HepG2 (cell line): ENCODE measurements around the gene NT5C3B. TPM values are rescaled to one million over a fixed set of nuclear protein-coding genes. Genes with fewer than 3 reads are reported as not detected.

ENCODE experiments used
- ARHGAP35 ChIP-seq: sonication (generic); formaldehyde crosslinking; IDR thresholded peaks from 2 replicates; pipeline ENCODE4 v1.9.0; 2022; ENCODE audit warnings: mild to moderate bottlenecking, inconsistent platforms, moderate library complexity, missing genetic modification reagents, borderline replicate concordance
- ARID5B ChIP-seq: IDR thresholded peaks from 2 replicates; pipeline ENCODE4 v1.4.0; 2020; ENCODE audit warnings: mild to moderate bottlenecking, missing genetic modification reagents
- HNF1B ChIP-seq: sonication (generic); formaldehyde crosslinking; IDR thresholded peaks from 2 replicates; pipeline ENCODE4 v1.5.1; 2020; ENCODE audit warnings: mild to moderate bottlenecking, moderate library complexity, missing genetic modification reagents
- KDM2A ChIP-seq: sonication (generic); formaldehyde crosslinking; IDR thresholded peaks from 2 replicates; pipeline ENCODE4 v1.4.0; 2020; ENCODE audit warnings: low read depth, missing genetic modification reagents, borderline replicate concordance
- MTERF4 ChIP-seq: sonication (generic); formaldehyde crosslinking; IDR thresholded peaks from 2 replicates; pipeline ENCODE4 v1.8.0; 2023; ENCODE audit warnings: mild to moderate bottlenecking, missing genetic modification reagents
- MYC ChIP-seq: sonication (generic); formaldehyde crosslinking; IDR thresholded peaks from 2 replicates; pipeline ENCODE4 v1.9.0; 2021; ENCODE audit warnings: missing genetic modification reagents, borderline replicate concordance
- MYPOP ChIP-seq: sonication (generic); formaldehyde crosslinking; IDR thresholded peaks from 2 replicates; pipeline ENCODE4 v1.8.1; 2023; ENCODE audit warnings: mild to moderate bottlenecking, moderate library complexity, missing genetic modification reagents
- NONO ChIP-seq, 2 experiments: fragments of 450-650 bp in 1 of 2; sonication (generic) in 1 of 2; formaldehyde crosslinking in 1 of 2; IDR thresholded peaks in 1 of 2; conservative IDR thresholded peaks in 1 of 2; 2 replicates each; pipeline versions ENCODE4 v1.6.1 to v1.8.0; 2017 to 2022; ENCODE audit warnings: mild to moderate bottlenecking in 1 of 2, missing genetic modification reagents in 1 of 2, moderate library complexity in 1 of 2
- PATZ1 ChIP-seq: sonication (generic); formaldehyde crosslinking; IDR thresholded peaks from 2 replicates; pipeline ENCODE4 v1.4.0; 2020; ENCODE audit warnings: missing genetic modification reagents
- POLR2A ChIP-seq, 2 experiments: IDR thresholded peaks; 2 replicates each; pipeline ENCODE4 v1.6.1; 2011; ENCODE audit warnings: low read depth in 2 of 2, low read length in 2 of 2, mild to moderate bottlenecking in 1 of 2, moderate library complexity in 1 of 2; ENCODE audit not compliant: insufficient read depth in 1 of 2
- SUZ12 ChIP-seq: fragments of 150-350 bp; IDR thresholded peaks from 2 replicates; pipeline ENCODE4 v1.6.1; 2014; ENCODE audit warnings: low read depth, low read length
- ZFP37 ChIP-seq: sonication (generic); formaldehyde crosslinking; IDR thresholded peaks from 2 replicates; pipeline ENCODE4 v1.4.0; 2020; ENCODE audit warnings: missing genetic modification reagents, borderline replicate concordance
- ZNF569 ChIP-seq: sonication (generic); formaldehyde crosslinking; IDR thresholded peaks from 2 replicates; pipeline ENCODE4 v1.5.0; 2020; ENCODE audit warnings: mild to moderate bottlenecking, missing genetic modification reagents, moderate library complexity, borderline replicate concordance
- ZNF629 ChIP-seq: sonication (generic); formaldehyde crosslinking; conservative IDR thresholded peaks from 2 replicates; pipeline ENCODE4 v1.5.0; 2020; ENCODE audit warnings: missing genetic modification reagents
- ZNF839 ChIP-seq: sonication (generic); formaldehyde crosslinking; IDR thresholded peaks from 2 replicates; pipeline ENCODE4 v1.4.0; 2020; ENCODE audit warnings: missing genetic modification reagents, mild to moderate bottlenecking, borderline replicate concordance
- polyA plus RNA-seq, 8 experiments: library from polyadenylated mRNA; depleted of rRNA in 3 of 8; stranded (reverse) in 7 of 8; unstranded in 1 of 8; fragments of >200 nt; fragmentation: Illumina TruSeq in 4 of 8; extraction: Trizol in 4 of 8; gene quantifications; 2 replicates each; pipeline versions ENCODE4 v1.2.1 to v1.2.3, GENCODE V29; 2011 to 2016; ENCODE audit warnings: low read depth in 4 of 8, missing spikeins in 1 of 8, mixed read lengths in 1 of 8; ENCODE audit not compliant: insufficient read depth in 1 of 8
- total RNA-seq, 5 experiments: library from RNA; depleted of rRNA; stranded (reverse); fragments of >200 nt; fragmentation: Illumina TruSeq; extraction: Trizol; gene quantifications; 2 replicates each; pipeline ENCODE4 v1.2.3, GENCODE V29; 2016; ENCODE audit warnings: low read depth in 1 of 5
- TF ChIP-seq, protein P1 (sequence below): sonication (generic); formaldehyde crosslinking; IDR thresholded peaks from 2 replicates; pipeline ENCODE4 v1.9.0; 2022; ENCODE audit warnings: low read depth, missing genetic modification reagents

Gene NT5C3B
- total and polyA plus RNA-seq, 2 of the 13 experiments (the other 11 are each of a cell fraction or from before 2014, with no cell fraction given) = 104 to 126 TPM

DNA sequence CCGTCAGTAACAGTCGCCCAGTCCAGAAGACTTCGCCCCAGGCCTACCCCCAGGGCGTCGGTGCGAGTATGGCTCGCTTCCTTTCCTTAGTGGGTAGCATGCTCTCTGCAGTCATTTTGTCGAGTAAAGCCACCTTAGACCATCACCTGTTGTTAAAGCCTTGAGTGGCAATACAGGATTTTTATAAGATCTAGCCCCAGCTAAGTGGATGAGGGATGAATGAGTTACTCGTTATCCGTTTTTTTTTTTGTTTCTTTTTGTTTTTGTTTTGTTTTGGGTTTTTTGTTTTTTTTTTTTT lies 29.5 kb upstream of the NT5C3B start (continued):
- no peak for TF ChIP-seq MTERF4
- TF ChIP-seq SUZ12 = no peak
- no peak for TF ChIP-seq ZNF839 (CRISPR knock-in tag)
- peak; percentile 33; the same call in 1 of the 2 replicates for TF ChIP-seq MYC (CRISPR knock-in tag)
- no peak for TF ChIP-seq ARHGAP35 (CRISPR knock-in tag)
- TF ChIP-seq ARID5B (CRISPR knock-in tag) = no peak; the same call in 1 of the 2 replicates
- peak; percentile 51 to 87 for TF ChIP-seq POLR2A (IDR thresholded peaks at IDR 0.05; ENCODE audit: insufficient read depth in 1 of 2, low read depth in 2 of 2, low read length in 2 of 2)
- TF ChIP-seq HNF1B (CRISPR knock-in tag) = 0 out of 2 replicates have a peak, but pooled peaks have one; percentile 30
- TF ChIP-seq, protein P1, sequence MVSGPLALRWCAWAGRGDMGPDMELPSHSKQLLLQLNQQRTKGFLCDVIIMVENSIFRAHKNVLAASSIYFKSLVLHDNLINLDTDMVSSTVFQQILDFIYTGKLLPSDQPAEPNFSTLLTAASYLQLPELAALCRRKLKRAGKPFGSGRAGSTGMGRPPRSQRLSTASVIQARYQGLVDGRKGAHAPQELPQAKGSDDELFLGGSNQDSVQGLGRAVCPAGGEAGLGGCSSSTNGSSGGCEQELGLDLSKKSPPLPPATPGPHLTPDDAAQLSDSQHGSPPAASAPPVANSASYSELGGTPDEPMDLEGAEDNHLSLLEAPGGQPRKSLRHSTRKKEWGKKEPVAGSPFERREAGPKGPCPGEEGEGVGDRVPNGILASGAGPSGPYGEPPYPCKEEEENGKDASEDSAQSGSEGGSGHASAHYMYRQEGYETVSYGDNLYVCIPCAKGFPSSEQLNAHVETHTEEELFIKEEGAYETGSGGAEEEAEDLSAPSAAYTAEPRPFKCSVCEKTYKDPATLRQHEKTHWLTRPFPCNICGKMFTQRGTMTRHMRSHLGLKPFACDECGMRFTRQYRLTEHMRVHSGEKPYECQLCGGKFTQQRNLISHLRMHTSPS (CRISPR knock-in tag) = no peak
- peak; percentile 48; the same call in 1 of the 2 replicates for TF ChIP-seq ZFP37 (CRISPR knock-in tag)
- peak; percentile 59; the same call in 1 of the 2 replicates for TF ChIP-seq PATZ1 (CRISPR knock-in tag)
- no peak for TF ChIP-seq ZNF569 (CRISPR knock-in tag)
- TF ChIP-seq NONO (IDR thresholded peaks at IDR 0.05) = no peak
- TF ChIP-seq NONO (CRISPR knock-in tag; conservative IDR thresholded peaks at IDR 0.05) = no peak; the same call in 1 of the 2 replicates
- 0 out of 2 replicates have a peak, but pooled peaks have one; percentile 3 for TF ChIP-seq MYPOP
- TF ChIP-seq KDM2A (CRISPR knock-in tag) = peak; percentile 65; the same call in 1 of the 2 replicates
- 0 out of 2 replicates have a peak, but pooled peaks have one; percentile 4 for TF ChIP-seq ZNF629
